H9 (cell line): Measurements from ENCODE around the gene B3GAT3. TPM values are rescaled to one million over a fixed set of nuclear protein-coding genes. Genes with fewer than 3 reads are reported as not detected.

ENCODE experiments used
- DNase-seq: peaks from one replicate; pipeline ENCODE4 v3.0.0-alpha.2; 2017
- H2AFZ ChIP-seq: one replicate; pipeline ENCODE4 v1.6.1; 2013; ENCODE audit warnings: mild to moderate bottlenecking, low read length, control low read depth, moderate library complexity
- H2AK5ac ChIP-seq: 2 replicates; pipeline ENCODE4 v1.6.1; 2013; ENCODE audit warnings: low read length, control low read depth, mixed read lengths; ENCODE audit not compliant: insufficient read length
- H2BK120ac ChIP-seq: one replicate; pipeline ENCODE4 v1.6.1; 2013; ENCODE audit warnings: low read depth, mild to moderate bottlenecking, low read length, control low read depth, inconsistent platforms; ENCODE audit not compliant: poor library complexity, severe bottlenecking
- H2BK12ac ChIP-seq: 2 replicates; pipeline ENCODE4 v1.6.1; 2013; ENCODE audit warnings: low read length, control low read depth, mixed read lengths, low read depth; ENCODE audit not compliant: insufficient read length
- H2BK15ac ChIP-seq: 2 replicates; pipeline ENCODE4 v1.6.1; 2013; ENCODE audit warnings: low read depth, low read length, control low read depth
- H2BK20ac ChIP-seq: one replicate; pipeline ENCODE4 v1.6.1; 2013; ENCODE audit warnings: low read depth, mild to moderate bottlenecking, low read length, control low read depth, inconsistent platforms; ENCODE audit not compliant: poor library complexity, severe bottlenecking
- H2BK5ac ChIP-seq: 2 replicates; pipeline ENCODE4 v1.6.1; 2013; ENCODE audit warnings: low read length, control low read depth, mixed read lengths; ENCODE audit not compliant: insufficient read length
- H3K14ac ChIP-seq: 2 replicates; pipeline ENCODE4 v1.6.1; 2013; ENCODE audit warnings: low read length, control low read depth; ENCODE audit not compliant: insufficient read depth
- H3K18ac ChIP-seq: 2 replicates; pipeline ENCODE4 v1.6.1; 2013; ENCODE audit warnings: low read depth, mild to moderate bottlenecking, mixed read lengths, low read length, control low read depth; ENCODE audit not compliant: insufficient read length
- H3K23ac ChIP-seq: 2 replicates; pipeline ENCODE4 v1.6.1; 2013; ENCODE audit warnings: low read length, control low read depth, mixed read lengths, low read depth; ENCODE audit not compliant: insufficient read length
- H3K23me2 ChIP-seq: 2 replicates; pipeline ENCODE4 v1.6.1; 2013; ENCODE audit warnings: low read depth, mild to moderate bottlenecking, mixed read lengths, low read length, control low read depth; ENCODE audit not compliant: insufficient read length, poor library complexity, severe bottlenecking
- H3K27ac ChIP-seq: 2 replicates; pipeline ENCODE4 v1.5.1; 2013; ENCODE audit warnings: low read length, control low read depth, mixed read lengths, low read depth; ENCODE audit not compliant: insufficient read length
- H3K27me3 ChIP-seq: 2 replicates; pipeline ENCODE4 v1.6.1; 2013; ENCODE audit warnings: low read length, control low read depth, inconsistent platforms; ENCODE audit not compliant: insufficient read depth
- H3K4ac ChIP-seq: 2 replicates; pipeline ENCODE4 v1.6.1; 2013; ENCODE audit warnings: low read depth, mild to moderate bottlenecking, control low read depth, inconsistent platforms, low read length, moderate library complexity
- H3K4me1 ChIP-seq: 2 replicates; pipeline ENCODE4 v1.6.1; 2013; ENCODE audit warnings: low read length, control low read depth, inconsistent platforms; ENCODE audit not compliant: insufficient read depth
- H3K4me2 ChIP-seq: 2 replicates; pipeline ENCODE4 v1.6.1; 2013; ENCODE audit warnings: low read length, control low read depth, mixed read lengths; ENCODE audit not compliant: insufficient read length, insufficient read depth
- H3K56ac ChIP-seq: 2 replicates; pipeline ENCODE4 v1.6.1; 2013; ENCODE audit warnings: low read depth, mild to moderate bottlenecking, mixed read lengths, low read length, control low read depth; ENCODE audit not compliant: insufficient read length
- H3K79me1 ChIP-seq: 2 replicates; pipeline ENCODE4 v1.6.1; 2013; ENCODE audit warnings: low read depth, mild to moderate bottlenecking, moderate library complexity, low read length, control low read depth, inconsistent platforms; ENCODE audit not compliant: insufficient read depth, poor library complexity, severe bottlenecking
- H3K79me2 ChIP-seq: 2 replicates; pipeline ENCODE4 v1.6.1; 2013; ENCODE audit warnings: low read length, control low read depth, inconsistent platforms; ENCODE audit not compliant: insufficient read depth
- H3K9ac ChIP-seq: 2 replicates; pipeline ENCODE4 v1.6.1; 2013; ENCODE audit warnings: low read length, control low read depth, mixed read lengths; ENCODE audit not compliant: insufficient read length; ENCODE audit errors: extremely low read depth
- H3K9me3 ChIP-seq: one replicate; pipeline ENCODE4 v1.6.1; 2013; ENCODE audit warnings: low read depth, low read length, inconsistent platforms; ENCODE audit not compliant: control insufficient read depth
- H3T11ph ChIP-seq: one replicate; pipeline ENCODE4 v1.6.1; 2013; ENCODE audit warnings: mild to moderate bottlenecking, low read length, control low read depth, inconsistent platforms
- H4K20me1 ChIP-seq: one replicate; pipeline ENCODE4 v1.6.1; 2013; ENCODE audit not compliant: control insufficient read depth, insufficient read length, insufficient read depth
- H4K5ac ChIP-seq: 2 replicates; pipeline ENCODE4 v1.6.1; 2013; ENCODE audit warnings: low read depth, mild to moderate bottlenecking, mixed read lengths, low read length, control low read depth; ENCODE audit not compliant: insufficient read length
- H4K8ac ChIP-seq: replicated peaks from 2 replicates; pipeline ENCODE4 v1.6.1; 2013; ENCODE audit warnings: low read length, control low read depth, mixed read lengths, low read depth; ENCODE audit not compliant: insufficient read length
- H4K91ac ChIP-seq: 2 replicates; pipeline ENCODE4 v1.6.1; 2013; ENCODE audit warnings: low read depth, mild to moderate bottlenecking, moderate library complexity, mixed read lengths, low read length, control low read depth; ENCODE audit not compliant: insufficient read length
- H3K27ac Mint-ChIP-seq, 3 experiments: 2 replicates in 2 of 3; 3 replicates in 1 of 3; pipeline ENCODE4 v1.8.0; 2020 to 2021; ENCODE audit warnings: mixed read lengths in 3 of 3, mild to moderate bottlenecking in 1 of 3, moderate library complexity in 1 of 3
- H3K27me3 Mint-ChIP-seq: 2 replicates; pipeline ENCODE4 v1.8.0; 2021; ENCODE audit warnings: low read depth, mild to moderate bottlenecking, moderate library complexity, mixed read lengths
- H3K36me3 Mint-ChIP-seq, 3 experiments: 2 replicates in 2 of 3; 3 replicates in 1 of 3; pipeline ENCODE4 v1.8.0; 2020 to 2021; ENCODE audit warnings: low read depth in 3 of 3, mixed read lengths in 3 of 3; ENCODE audit not compliant: insufficient read depth in 1 of 3
- H3K4me1 Mint-ChIP-seq, 2 experiments: 2 replicates each; pipeline ENCODE4 v1.8.0; 2020; ENCODE audit warnings: mixed read lengths in 2 of 2
- H3K4me3 Mint-ChIP-seq, 2 experiments: 2 replicates in 1 of 2; 3 replicates in 1 of 2; pipeline ENCODE4 v1.8.0; 2020 to 2021; ENCODE audit warnings: mild to moderate bottlenecking in 2 of 2, mixed read lengths in 2 of 2, moderate library complexity in 1 of 2
- H3K9me3 Mint-ChIP-seq, 2 experiments: 2 replicates in 1 of 2; 3 replicates in 1 of 2; pipeline ENCODE4 v1.8.0; 2020; ENCODE audit warnings: mild to moderate bottlenecking in 2 of 2, mixed read lengths in 2 of 2, moderate library complexity in 1 of 2
- WGBS: extraction: QIAGEN DNeasy Blood & Tissue Kit; methylation state at CpG from one replicate; pipeline ENCODE4 v1.1.7; 2013; ENCODE audit warnings: missing lambda C conversion rate, low lambda C conversion rate, mixed read lengths; ENCODE audit not compliant: insufficient read length; ENCODE audit errors: extremely low coverage; 5-methylcytosine and 5-hydroxymethylcytosine counted together
- total RNA-seq: library from RNA; stranded (reverse); gene quantifications from 2 replicates; pipeline ENCODE4 v1.2.1, GENCODE V29; 2021
- TF ChIP-seq, protein P1 (sequence below): fragments of 200-600 bp; sonication (generic); conservative IDR thresholded peaks from 3 replicates; pipeline ENCODE4 v1.8.0; 2021; ENCODE audit warnings: antibody characterized with exemption, mild to moderate bottlenecking

The B3GAT3 gene
- total RNA-seq, 1 experiment from 2014 or later, result 30.8 TPM

DNA sequence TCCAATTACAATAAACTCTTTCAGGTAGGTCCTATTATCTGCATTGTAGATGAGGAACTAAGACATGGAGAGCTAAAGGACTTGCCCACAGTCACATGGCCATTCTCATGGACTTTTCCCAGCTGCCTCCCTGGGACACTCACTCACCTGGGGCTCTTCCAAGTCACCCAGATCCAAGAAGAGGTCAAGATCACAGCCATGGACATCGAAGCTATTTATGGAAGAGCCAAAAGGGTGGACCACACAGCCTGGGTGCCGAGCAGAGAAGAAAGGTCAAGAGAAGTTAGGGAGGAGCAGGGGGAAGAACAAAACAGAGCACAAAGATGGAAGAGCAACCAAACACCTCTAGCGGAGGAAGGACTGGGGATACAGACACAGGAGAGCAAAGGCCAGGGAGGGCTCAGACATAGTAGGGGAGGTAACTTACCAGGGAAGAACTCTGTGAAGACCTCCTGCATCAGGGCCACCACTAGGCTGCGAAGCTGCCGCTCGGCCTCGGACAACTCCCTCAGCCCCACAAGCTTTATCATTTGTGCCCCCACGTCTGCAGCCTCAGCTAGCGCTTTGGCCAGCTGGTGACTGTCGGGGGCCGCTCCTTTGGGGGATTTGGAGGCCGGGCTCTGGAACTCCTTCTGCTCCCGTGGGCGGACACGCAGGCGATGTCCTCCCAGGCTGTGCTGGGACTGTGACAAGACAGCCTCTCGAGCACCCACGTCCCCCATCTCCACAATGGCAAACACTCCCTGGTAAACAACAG is 40.6 kb downstream of the B3GAT3 start:
- Histone ChIP-seq H2BK20ac (no peak overlapping the region), H4K8ac (no peak overlapping the region), H3K27me3 (no peaks in the 10 kb centered on the region), H3K56ac (no peak overlapping the region), H3K4me1 (no peaks in the 10 kb centered on the region), H3K79me1 (peaks cover 3% of the 10 kb centered on the region), H2AK5ac (no peak overlapping the region), H3K27ac (no peak overlapping the region), H3K23ac (no peak overlapping the region), H2BK120ac (no peak overlapping the region), H3K4ac (no peak overlapping the region), H4K91ac (no peak overlapping the region), H3K18ac (no peak overlapping the region), H3T11ph (no peak overlapping the region), H3K9me3 (no peaks in the 10 kb centered on the region), H2BK15ac (no peak overlapping the region), H3K23me2 (no peaks in the 10 kb centered on the region), H3K9ac (no peak overlapping the region), H4K20me1 (no peaks in the 10 kb centered on the region), H4K5ac (no peak overlapping the region), H3K4me2 (no peak overlapping the region), H3K79me2 (no peaks in the 10 kb centered on the region), H2AFZ (no peak overlapping the region), H2BK12ac (no peak overlapping the region), H3K14ac (no peak overlapping the region), H2BK5ac (no peak overlapping the region)
- no CpG with 5 or more reads among the region's 18 CpGs for WGBS
- Mint-ChIP-seq H3K9me3 (no peaks in the 10 kb centered on the region), H3K4me1 (no peaks in the 10 kb centered on the region), H3K27ac (peak overlapping the region in 1 of 3 experiments; percentile 1; a peak in 1 of 7 replicates), H3K4me3 (no peak overlapping the region; a peak in 1 of 5 replicates), H3K36me3 (peaks cover 3 to 54% (median 50%) of the 10 kb centered on the region in 3 experiments; a peak in 6 of 7 replicates), H3K27me3 (no peaks in the 10 kb centered on the region)
- TF ChIP-seq, protein P1, sequence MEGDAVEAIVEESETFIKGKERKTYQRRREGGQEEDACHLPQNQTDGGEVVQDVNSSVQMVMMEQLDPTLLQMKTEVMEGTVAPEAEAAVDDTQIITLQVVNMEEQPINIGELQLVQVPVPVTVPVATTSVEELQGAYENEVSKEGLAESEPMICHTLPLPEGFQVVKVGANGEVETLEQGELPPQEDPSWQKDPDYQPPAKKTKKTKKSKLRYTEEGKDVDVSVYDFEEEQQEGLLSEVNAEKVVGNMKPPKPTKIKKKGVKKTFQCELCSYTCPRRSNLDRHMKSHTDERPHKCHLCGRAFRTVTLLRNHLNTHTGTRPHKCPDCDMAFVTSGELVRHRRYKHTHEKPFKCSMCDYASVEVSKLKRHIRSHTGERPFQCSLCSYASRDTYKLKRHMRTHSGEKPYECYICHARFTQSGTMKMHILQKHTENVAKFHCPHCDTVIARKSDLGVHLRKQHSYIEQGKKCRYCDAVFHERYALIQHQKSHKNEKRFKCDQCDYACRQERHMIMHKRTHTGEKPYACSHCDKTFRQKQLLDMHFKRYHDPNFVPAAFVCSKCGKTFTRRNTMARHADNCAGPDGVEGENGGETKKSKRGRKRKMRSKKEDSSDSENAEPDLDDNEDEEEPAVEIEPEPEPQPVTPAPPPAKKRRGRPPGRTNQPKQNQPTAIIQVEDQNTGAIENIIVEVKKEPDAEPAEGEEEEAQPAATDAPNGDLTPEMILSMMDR, result no peak
- no peak for DNase-seq
